ENCODE data around the gene NXNL2.

NXNL2 gene

GRCh38 chr9:88533951-88534455 is 975 bp upstream of the NXNL2 start:
- no peaks in the 10 kb centered on the region for H3K27me3 ChIP-seq (ENCODE audit: insufficient read depth, poor library complexity, severe bottlenecking)
- peak; percentile 6 for TF ChIP-seq CTCF (IDR thresholded peaks at IDR 0.05; ENCODE audit: poor library complexity, severe bottlenecking)
- DNase-seq (ENCODE audit: low spot score) = no peak

GRCh38 chr9:88535226-88536022 is 446 bp downstream of the NXNL2 start:
- Histone ChIP-seq H3K27me3 (ENCODE audit: insufficient read depth, poor library complexity, severe bottlenecking) (no peaks in the 10 kb centered on the region), H3K9me3 (ENCODE audit: severe bottlenecking) (no peaks in the 10 kb centered on the region), H3K4me3 (ENCODE audit: severe bottlenecking) (peak overlapping the region; percentile 59), H3K27ac (ENCODE audit: poor library complexity, severe bottlenecking) (peak overlapping the region; percentile 80), H3K4me1 (ENCODE audit: insufficient read depth, poor library complexity, severe bottlenecking) (peaks cover 3% of the 10 kb centered on the region), H3K36me3 (ENCODE audit: low read depth) (no peaks in the 10 kb centered on the region)
- DNase-seq (ENCODE audit: low spot score) (no peak), ATAC-seq (ENCODE audit: low read depth) (peak; percentile 44)
- peak; percentile 36 for TF ChIP-seq CTCF (IDR thresholded peaks at IDR 0.05; ENCODE audit: poor library complexity, severe bottlenecking)

More at GRCh38 chr9:88533951-88534455, 975 bp upstream of the NXNL2 start:
- H3K36me3 ChIP-seq (ENCODE audit: low read depth) = no peaks in the 10 kb centered on the region
- H3K4me3 ChIP-seq (ENCODE audit: severe bottlenecking) = peak overlapping the region; percentile 43
- H3K4me1 ChIP-seq (ENCODE audit: insufficient read depth, poor library complexity, severe bottlenecking) = peaks cover 10% of the 10 kb centered on the region
- H3K27ac ChIP-seq (ENCODE audit: poor library complexity, severe bottlenecking) = peak overlapping the region; percentile 80
- no peaks in the 10 kb centered on the region for H3K9me3 ChIP-seq (ENCODE audit: severe bottlenecking)
- ATAC-seq (ENCODE audit: low read depth) = peak; percentile 57

GRCh38 chr9:88536023-88536324 is 996 bp downstream of the NXNL2 start:
- Histone ChIP-seq H3K27me3 (ENCODE audit: insufficient read depth, poor library complexity, severe bottlenecking) (no peaks in the 10 kb centered on the region), H3K27ac (ENCODE audit: poor library complexity, severe bottlenecking) (no peak overlapping the region), H3K4me3 (ENCODE audit: severe bottlenecking) (peak overlapping the region; percentile 59), H3K9me3 (ENCODE audit: severe bottlenecking) (no peaks in the 10 kb centered on the region), H3K36me3 (ENCODE audit: low read depth) (no peaks in the 10 kb centered on the region), H3K4me1 (ENCODE audit: insufficient read depth, poor library complexity, severe bottlenecking) (no peaks in the 10 kb centered on the region)
- no peak for ATAC-seq (ENCODE audit: low read depth)
- DNase-seq (ENCODE audit: low spot score) = no peak
- TF ChIP-seq CTCF (IDR thresholded peaks at IDR 0.05; ENCODE audit: poor library complexity, severe bottlenecking) = no peak

- H3K27ac ChIP-seq (ENCODE audit: poor library complexity, severe bottlenecking) = no peak overlapping the region
- no peak for DNase-seq (ENCODE audit: low spot score)
Measured at GRCh38 chr9:88536951-88537760, 2.2 kb downstream of the NXNL2 start.

More at GRCh38 chr9:88536951-88537760, 2.2 kb downstream of the NXNL2 start:
- no peak for TF ChIP-seq CTCF (IDR thresholded peaks at IDR 0.05; ENCODE audit: poor library complexity, severe bottlenecking)
- ATAC-seq (ENCODE audit: low read depth) = no peak
- Histone ChIP-seq H3K9me3 (ENCODE audit: severe bottlenecking) (no peaks in the 10 kb centered on the region), H3K4me3 (ENCODE audit: severe bottlenecking) (no peak overlapping the region), H3K4me1 (ENCODE audit: insufficient read depth, poor library complexity, severe bottlenecking) (no peaks in the 10 kb centered on the region), H3K36me3 (ENCODE audit: low read depth) (no peaks in the 10 kb centered on the region), H3K27me3 (ENCODE audit: insufficient read depth, poor library complexity, severe bottlenecking) (no peaks in the 10 kb centered on the region)

Data from RWPE2 (cell line).